Left cardiac atrium (tissue), 4 donors: Measurements from ENCODE around the gene ITPR3. TPM values are rescaled to one million over a fixed set of nuclear protein-coding genes. Genes with fewer than 3 reads are reported as not detected.

ENCODE experiments used
- ATAC-seq, 2 donors: fragments of 200-7000 bp; cut with Tn5 transposase; one replicate each; pipeline ENCODE4 v1.9.1; 2020; ENCODE audit warnings: mild to moderate bottlenecking in 2 of 2, moderate library complexity in 2 of 2
- DNase-seq: peaks from one replicate; pipeline ENCODE4 v3.0.0-alpha.2; 2020
- intact Hi-C, 2 donors: fragments of 100-400 bp; cut with DNase I; formaldehyde crosslinking; loops; one replicate each; pipeline versions ENCODE4 v1.14.1 to v1.15.1; 2022 to 2023
- total RNA-seq, 2 donors: library from RNA; stranded (reverse); fragmentation: NEBNext Ultra II Directional; extraction: Animal tissue kit (Norgen Biotek cat#: 25700); gene quantifications; one replicate each; pipeline ENCODE4 v1.2.1, GENCODE V29; 2021
- donor health status: DM: no; HTN: yes; CAD: no.
- donor health status: DM: no; HTN: yes; CAD: no; lungs with severe emphysema.
- donor health status: DM: yes; HTN: yes; CAD: no.
- donor health status: Dilated cardiomyopathy.

The ITPR3 gene
- total RNA-seq, 2 donors from 2014 or later = 9.6 to 16.6 TPM

DNA sequence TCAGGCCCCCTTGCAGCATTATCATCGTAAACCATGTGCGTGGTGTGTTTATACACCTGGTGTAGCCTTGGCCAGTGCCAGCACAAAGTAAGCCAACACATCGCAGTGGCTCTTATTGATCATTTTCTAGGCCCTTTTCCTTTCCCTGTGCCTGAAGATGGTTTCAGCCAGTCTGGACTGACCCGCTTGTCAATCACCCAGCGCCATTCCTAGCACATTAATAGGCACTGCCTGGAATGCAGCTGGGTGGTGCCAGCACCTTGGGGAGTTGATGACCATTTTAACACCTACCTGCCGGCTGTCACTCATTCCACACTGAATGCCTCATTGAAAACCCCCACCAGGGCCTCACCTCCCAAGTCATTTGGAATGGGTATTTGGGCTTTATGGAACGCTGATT, 95.3 kb downstream of the ITPR3 start:
- DNase-seq (no peak), ATAC-seq (no peak)
- intact Hi-C loops = no loop called here

DNA sequence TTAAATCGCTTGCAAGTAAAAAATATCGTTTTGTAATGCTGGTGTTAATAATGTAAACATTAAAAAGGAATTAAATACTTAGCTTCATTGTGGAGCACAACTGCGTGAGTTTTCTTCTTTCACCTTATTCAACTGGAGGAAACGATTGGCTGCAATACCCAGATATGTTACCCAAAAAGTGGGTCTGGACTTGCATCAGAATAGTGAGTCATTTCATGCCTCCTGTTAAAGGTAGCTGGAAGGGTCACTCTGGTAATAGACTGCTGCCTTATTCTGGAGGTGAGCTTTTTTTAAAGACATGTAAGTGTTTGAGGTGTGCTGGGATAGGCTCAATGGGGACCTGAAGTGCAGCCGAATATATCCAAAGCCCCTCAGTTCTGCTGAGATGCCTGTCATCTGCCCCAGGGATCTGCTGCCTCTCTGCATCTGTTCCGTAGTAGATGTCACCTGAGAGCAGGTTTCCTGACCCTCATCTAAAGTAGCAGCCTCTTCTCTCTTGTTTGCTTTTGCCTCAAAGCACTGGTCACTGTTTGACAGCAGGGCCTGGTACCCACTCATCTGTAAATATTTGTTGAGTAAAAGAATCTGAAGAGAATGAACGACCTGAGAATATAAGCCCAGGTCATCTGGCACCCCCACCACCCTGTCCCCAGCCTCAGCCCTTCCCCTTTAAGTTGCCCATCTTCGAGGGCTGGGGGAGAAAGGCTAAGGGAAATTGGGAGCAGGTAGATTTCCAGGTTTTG, 95.9 kb downstream of the ITPR3 start:
- intact Hi-C loops = no loop called here
- no peak for DNase-seq
- no peak for ATAC-seq

DNA sequence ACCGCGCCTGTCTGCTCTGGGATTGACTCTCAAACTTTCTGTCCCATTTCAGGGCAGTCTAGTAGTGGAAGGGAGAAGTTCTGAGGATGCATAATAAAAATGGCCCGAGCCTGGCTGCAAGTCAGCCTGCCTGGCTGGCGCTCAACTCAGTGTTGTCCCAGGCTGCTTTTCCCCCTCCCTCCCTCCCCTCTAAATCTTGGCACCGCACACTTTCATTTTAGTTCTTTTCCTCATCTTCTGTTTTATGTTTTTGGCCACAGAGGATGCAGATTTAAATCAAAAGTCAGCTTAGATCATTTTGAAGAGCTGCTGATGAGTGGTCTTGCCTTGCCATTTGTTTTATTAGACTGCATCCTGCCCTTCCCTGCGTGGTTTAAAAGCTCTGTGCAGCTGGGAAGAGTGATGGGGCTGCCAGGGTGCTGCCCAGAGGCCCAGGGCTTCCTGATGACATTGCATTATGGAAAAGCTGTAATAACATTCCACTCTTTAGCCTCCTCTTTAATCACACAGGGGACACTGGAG, 96.9 kb downstream of the ITPR3 start:
- intact Hi-C loops = no loop called here
- no peak for DNase-seq
- peak; percentile 13 to 32 for ATAC-seq

DNA sequence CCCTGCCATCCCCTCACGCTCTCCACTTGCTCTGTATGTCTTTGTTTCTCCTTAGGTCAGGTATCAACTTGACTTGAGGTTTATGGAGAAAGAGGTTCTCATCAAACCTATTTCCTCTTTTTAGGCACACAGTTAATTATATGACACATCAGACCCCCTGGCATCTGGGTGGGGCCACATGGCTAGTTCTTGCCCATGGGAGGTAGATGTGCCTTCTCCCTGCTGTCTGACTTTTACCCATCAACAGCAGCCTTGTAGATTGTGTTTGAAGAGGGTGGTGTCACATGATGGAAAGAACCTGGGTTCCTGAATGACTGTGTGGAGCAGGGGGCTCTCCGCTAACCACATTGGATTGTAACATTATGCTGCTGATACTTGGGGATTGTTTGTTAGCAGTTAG, 97.6 kb downstream of the ITPR3 start:
- intact Hi-C loops = no loop called here
- ATAC-seq (no peak), DNase-seq (no peak)

DNA sequence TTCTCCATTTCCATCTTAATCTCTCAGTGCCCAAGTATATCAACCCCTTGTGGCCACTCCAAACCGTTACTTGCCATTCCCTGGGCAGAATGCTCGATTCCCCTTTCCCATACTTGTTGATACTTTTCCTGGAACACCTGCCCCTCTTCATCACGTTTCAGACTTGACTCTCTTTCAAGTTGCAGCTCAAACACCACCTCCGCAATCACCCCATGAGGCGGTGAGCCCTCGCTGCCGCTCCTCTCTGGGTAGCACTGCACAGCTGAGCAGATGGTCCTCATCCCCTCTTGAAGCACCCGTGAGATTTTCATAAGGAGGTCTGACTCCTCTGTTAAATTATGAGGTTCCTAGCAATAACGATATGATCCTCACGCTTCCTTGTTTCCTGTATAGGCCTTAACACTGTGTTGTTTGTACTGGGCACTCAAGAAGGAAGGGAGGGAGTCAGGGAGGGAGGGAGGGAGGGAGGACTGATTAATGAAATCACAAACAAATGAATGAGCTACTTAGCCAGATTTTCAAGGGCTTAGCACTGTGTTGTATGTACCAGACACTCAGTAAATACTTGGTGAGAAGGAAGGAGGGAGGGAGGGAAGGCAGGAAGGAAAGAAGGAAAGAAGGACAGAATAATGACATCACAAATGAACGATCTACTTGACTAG, 98.3 kb downstream of the ITPR3 start:
- intact Hi-C loops = no loop called here
- ATAC-seq = no peak
- no peak for DNase-seq

DNA sequence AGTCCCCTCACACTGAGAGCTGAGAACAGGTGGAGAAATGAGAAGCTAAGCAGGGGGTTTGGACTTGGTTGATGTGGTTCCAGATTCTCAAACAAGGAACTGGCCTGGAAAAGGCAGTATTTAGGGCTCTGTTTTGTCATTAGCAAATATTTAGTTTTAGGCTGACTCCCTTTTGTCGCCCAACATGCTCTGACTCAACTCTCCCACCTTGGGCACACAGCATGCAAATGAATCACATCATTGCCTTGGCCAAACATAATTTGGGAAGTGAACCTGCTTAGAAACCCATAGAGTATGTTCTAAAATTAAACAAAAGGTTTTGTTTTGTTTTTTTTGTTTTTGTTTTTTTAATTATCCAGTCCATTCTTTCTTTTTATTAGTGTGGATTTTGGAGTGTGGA, 99.9 kb downstream of the ITPR3 start:
- no peak for DNase-seq
- ATAC-seq = no peak
- intact Hi-C loops = no loop called here

DNA sequence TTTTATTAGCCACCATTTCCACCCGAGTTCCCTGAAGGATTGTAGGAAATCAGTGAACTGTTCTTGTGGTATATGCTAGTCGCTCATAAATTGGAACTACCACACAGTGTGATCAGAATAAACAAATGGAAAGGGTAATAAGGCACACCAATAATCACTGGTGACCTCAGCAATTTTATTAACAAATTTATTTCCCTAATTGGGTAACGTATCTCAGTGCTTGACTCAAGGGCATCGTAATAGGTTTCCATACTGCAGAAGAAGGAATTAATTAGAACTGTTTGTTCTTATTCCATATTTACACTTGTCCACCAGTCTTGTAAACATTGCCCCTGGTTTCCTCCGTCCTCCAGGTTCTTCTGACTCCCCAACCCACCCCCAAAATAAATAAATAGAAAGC, 100.4 kb downstream of the ITPR3 start:
- DNase-seq (no peak), ATAC-seq (no peak)
- intact Hi-C loops = no loop called here

DNA sequence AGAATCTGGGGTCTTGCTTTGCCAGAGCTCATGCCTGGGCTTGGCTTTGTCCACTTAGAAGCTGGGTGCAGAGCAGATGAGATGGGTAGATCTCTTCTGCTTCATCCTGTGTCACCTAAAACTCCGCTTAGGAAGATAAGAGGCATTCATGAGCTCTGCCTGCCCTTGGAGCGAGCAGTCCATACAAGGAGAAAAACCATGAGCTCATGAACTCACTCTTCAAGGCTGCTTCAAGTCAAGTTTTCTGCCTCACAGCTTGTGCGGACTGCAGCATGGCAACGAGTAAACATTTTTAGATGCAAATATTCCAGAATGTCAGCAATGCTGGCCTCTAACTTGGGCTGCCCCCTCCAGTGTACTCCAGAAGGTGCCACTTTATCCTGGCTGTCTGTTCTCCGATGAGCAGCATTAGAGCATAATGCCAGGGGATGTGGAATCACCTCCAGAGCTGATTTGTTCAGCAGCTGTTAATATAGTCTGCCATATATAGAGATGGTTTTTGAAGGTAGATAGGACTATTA, 101.0 kb downstream of the ITPR3 start:
- intact Hi-C loops = no loop called here
- no peak for DNase-seq

DNA sequence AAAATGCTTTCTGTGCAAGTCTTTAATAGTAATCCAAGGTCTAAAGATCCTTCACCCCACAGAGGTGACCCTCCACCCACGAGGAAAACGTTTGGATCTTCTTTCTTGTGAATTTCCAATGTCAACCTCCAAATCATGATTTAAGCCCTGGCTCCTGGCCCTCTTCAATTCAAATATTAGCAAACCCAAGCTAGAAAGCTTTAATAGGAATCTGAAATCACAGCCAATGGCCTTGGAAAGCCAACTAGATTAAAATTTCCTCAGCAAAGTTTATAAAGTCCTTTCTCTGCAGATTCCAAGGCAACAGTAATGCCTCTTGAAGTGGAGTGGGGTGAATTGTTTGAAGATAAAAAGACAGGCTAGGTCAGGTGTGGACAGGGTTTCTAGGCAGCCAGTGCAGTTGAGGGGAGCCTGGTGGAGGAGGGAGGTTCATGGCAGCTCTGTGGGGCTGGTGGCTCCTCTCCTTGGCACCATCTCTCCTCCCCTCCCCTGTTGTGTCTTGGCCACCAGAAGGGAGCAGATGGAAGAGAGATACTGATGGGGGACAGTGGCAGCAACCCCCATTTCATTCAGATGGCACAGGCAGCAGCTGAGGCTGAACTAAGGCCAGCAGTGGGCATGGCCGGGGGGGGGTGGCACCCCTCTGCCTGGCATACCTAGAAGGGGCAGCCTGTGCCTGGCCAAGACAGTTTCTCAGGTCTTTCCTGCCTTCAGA, 102.4 kb downstream of the ITPR3 start:
- DNase-seq (no peak), ATAC-seq (no peak)
- intact Hi-C loops = no loop called here

More for the DNA sequence above, 101.0 kb downstream of the ITPR3 start:
- no peak for ATAC-seq

DNA sequence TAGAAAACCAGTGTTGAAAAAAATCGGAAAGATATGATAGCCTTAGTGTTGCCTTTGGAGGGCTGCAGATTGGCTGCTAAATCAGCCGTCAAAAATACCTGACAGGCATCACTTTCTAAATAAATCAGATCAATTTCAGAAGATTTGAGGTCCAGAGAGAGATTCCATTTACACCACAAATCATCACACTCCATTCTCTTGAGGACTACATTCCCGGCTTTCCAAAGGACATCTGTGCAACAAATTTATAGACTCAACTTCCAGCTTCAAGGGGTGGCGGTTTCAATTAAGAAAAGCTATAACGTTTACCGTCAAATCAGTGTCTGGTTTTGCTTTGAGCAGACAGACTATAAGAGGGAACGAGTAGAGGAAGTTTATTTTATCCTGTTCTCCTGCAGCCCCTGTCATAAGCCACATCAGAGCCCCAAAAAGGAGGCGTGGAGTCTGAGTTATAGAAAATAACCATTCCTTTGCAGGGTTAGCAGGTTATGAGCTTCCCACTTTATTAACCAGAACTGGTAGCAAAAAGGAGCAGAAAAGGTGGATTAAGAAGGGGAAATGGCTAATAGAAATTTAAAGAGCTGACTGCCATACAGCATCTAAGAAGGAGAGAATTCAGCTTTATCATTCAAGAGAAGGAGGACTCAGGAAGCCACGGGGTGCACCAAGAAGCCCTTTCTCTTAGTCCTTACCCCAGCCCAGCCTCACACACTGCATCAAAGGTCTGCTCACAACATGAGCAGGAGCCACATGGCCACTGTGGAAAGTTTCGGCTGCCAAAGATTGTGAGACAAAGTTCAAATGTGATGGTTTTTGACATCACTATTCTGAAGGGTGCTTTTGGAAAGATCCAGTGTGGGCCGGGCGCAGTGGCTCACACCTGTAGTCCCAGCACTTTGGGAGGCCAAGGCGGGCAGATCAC, 103.2 kb downstream of the ITPR3 start:
- DNase-seq (no peak), ATAC-seq (no peak)
- intact Hi-C loops = no loop called here

DNA sequence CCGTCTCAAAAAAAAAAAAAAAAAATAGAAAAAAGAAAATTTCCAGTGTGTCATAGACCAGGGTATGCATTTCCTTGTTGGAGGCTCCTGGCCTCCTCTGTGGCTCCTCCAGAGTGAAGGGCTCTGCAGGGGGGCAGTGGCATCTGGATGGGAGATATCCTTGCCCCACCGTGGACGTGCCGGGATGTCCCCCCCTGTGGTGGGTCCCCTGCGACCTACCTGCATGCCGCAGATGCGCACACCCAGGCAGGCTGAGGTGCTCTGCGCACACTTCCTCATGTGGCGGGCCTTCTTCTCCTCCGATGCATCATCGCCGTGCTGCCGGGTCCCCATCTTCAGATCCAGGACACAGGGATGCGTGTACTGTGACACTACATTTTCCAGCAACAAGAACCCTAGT, 104.1 kb downstream of the ITPR3 start:
- DNase-seq = no peak
- ATAC-seq = no peak
- intact Hi-C loops = no loop called here

DNA sequence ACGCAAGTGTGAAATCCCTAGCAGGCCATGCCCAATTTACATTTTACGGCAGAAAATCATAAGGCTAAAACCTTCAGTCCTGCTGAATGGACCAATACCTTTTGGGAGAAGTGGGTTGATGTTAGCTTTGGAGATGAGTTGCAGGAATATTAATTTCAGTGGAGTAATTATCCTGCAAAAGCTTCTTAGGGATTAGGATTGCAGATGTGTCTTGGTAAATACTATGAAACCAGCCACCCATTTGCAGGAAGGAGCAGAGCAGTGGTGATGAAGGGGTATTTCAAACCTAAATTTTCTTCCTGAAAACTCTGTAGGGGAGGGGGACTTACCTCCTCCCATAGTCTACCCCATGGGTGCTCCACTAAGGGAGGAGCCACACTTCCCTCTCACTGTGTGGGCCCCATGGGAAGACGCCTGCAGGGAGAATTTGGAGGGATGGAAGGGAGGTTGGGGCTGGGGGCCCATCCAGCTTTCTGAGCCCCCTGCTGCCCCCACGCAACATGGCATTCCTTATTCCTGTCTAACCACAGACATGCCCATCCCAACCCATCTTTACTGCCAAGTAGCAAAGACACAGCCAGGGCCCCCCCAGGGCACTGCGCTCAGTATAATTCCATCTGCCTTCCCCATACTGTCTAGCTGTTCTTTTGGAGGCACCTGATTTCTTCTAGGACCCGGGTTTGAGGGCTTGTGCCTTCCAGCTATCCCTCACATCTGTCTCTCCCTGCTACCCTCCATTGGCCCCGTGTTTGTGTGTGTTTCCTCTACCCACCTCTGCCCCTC, 105.0 kb downstream of the ITPR3 start:
- ATAC-seq = no peak
- DNase-seq = no peak
- intact Hi-C loops = no loop called here

DNA sequence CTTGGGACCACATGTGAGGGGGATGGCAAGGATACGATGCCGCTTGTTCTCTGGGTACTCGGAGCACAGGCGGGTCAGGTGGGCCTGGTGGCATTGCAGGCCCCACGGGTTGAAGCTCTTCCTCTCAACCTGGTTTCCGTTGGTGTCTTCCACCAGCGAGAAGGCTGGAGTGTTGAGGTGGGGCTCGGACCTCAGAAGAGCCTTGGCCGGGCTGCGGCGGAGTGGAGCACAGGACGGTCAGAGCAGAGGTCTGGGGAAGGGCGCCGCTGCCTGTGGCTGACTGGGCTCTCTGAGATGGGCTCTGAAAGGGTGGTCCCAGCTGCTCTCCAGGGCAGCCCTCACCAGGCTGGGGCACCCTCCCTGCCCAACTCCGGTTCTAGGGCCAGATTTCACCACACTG, 105.6 kb downstream of the ITPR3 start:
- no peak for DNase-seq
- no peak for ATAC-seq
- intact Hi-C loops = no loop called here

DNA sequence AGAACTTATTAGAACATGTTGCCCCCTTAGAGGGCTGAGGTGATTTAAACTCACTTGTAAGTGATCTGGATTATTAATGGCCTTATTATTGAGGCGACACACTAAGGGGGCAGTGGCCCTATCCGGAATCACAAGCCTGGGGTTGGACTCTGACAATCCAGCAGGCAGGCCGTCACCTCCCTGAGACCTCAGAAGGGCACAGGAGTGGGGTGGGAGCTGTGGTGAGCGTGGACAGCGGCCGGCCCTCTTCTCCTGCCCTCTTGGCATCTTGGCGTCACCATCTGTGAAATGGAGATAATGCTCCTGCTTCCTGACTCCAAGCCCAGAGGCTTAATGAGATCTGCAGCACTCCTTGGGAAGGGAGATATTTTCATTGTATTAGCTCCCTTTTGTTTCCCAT, 106.0 kb downstream of the ITPR3 start:
- no peak for DNase-seq
- ATAC-seq = peak in 1 of 2 donors; percentile 26
- intact Hi-C loops = no loop called here

DNA sequence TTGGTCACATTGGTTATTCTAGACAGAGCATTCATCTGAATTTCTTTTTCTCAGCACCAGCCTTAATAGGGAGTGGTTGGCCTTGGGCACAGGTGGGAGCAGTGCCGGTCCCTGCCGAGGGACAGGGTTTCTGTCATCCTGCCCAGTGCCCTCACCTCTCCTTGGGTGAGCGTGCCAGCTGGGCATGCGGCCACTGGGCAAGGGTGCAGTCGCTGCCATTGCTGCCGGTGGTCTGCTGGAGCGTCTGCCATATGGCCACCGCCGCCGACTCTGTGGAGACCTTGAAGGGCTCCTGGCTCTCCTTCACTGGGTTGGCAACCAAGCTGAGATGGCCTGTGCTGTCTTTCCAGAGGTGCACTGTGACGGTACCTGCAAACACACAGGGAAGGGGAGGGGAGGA, 106.8 kb downstream of the ITPR3 start:
- intact Hi-C loops = no loop called here

DNA sequence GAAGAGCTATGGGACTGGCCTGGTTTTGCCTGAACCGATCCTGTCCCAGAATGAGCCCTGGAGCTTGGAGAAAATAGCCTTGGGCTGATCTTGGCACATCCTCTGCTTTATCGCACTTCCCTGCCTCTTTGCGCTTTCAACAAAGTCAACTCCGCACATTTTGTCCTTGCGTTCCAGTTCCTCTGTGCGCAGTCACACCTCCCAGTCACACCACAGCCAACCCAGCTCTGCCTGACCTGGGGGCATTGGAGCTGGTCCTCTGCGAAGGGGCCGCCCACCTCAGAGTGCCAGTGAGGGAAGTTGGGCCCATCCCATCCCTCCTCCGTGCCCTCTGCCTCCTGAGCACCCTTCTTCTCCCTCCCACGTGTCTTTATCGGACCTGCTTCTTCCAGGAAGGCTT, 107.3 kb downstream of the ITPR3 start:
- peak; percentile 63 to 74 for ATAC-seq
- intact Hi-C loops = no loop called here
- peak; percentile 58 for DNase-seq

More for the DNA sequence above, 106.8 kb downstream of the ITPR3 start:
- ATAC-seq (peak; percentile 45 to 75), DNase-seq (no peak)

DNA sequence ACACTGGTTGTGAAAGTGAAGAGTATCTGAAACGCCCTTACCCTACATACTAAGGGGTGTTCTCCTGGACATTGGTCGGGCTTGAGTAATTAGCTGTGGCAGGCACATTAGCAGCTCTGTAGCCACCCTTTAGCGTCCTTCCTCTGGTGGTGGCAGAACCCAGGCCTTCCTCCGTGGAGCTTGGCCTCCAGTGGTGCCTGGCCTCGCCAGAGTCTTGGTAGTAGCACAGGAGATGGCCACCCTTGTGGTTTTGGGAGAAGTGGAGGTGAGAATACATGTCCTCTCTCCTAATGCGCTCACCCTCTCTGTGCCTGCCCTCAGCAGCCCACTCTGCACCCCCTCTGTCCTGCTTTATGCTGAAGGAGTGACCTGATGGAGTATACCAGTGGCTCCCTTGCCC, 107.9 kb downstream of the ITPR3 start:
- no peak for DNase-seq
- ATAC-seq = no peak
- intact Hi-C loops = no loop called here

DNA sequence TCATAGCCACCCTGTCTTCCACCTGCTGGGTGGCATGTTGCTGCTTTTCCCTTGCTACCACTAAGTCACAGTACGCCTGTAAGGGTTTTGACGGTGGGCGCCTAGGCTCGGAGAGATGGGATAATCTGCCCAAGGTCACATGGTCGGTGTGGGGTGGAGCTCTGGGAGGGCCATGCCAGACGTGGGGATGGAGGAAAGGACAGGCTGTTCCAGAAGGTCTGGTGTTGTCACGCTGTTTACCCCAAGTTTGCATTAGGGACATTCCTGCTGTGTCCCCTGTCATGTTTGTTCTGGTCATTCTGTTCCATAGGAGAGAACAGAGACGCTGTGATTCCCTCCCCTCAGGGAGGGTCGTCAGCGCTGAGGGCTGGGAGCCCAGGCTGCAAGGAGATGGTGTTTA, 109.5 kb downstream of the ITPR3 start:
- intact Hi-C loops = no loop called here
- ATAC-seq = peak in 1 of 2 donors; percentile 5

More for the DNA sequence above, 109.5 kb downstream of the ITPR3 start:
- DNase-seq = no peak
